OCI-LY1 (cell line): ENCODE measurements around the gene EXOC7.

Experiments used
- H2AFZ ChIP-seq: fragments of 200-600 bp; sonication (generic), shearing (Covaris generic); 2 replicates; pipeline ENCODE4 v1.6.0; 2014; ENCODE audit warnings: antibody characterized with exemption, mild to moderate bottlenecking, low read length
- H3F3A ChIP-seq: fragments of 200-600 bp; sonication (generic), shearing (Covaris generic); 2 replicates; pipeline ENCODE4 v1.6.0; 2014; ENCODE audit warnings: mild to moderate bottlenecking, antibody characterized with exemption, low read length, moderate library complexity; ENCODE audit not compliant: insufficient read depth
- H3K27ac ChIP-seq: fragments of 200-600 bp; sonication (generic); 2 replicates; pipeline ENCODE4 v1.5.1; 2014; ENCODE audit warnings: low read length, mixed run types, mild to moderate bottlenecking, low read depth; ENCODE audit not compliant: poor library complexity, severe bottlenecking
- H3K27me3 ChIP-seq: fragments of 200-600 bp; sonication (generic); 2 replicates; pipeline ENCODE4 v1.6.0; 2014; ENCODE audit warnings: antibody characterized with exemption, mild to moderate bottlenecking, low read length, moderate library complexity; ENCODE audit not compliant: insufficient read depth
- H3K36me3 ChIP-seq: fragments of 200-600 bp; sonication (generic); 2 replicates; pipeline ENCODE4 v1.6.1; 2014; ENCODE audit warnings: mild to moderate bottlenecking, antibody characterized with exemption, low read length, moderate library complexity, mixed read lengths; ENCODE audit not compliant: insufficient read depth
- H3K4me1 ChIP-seq: fragments of 200-600 bp; sonication (generic); 2 replicates; pipeline ENCODE4 v1.5.1; 2014; ENCODE audit warnings: mild to moderate bottlenecking, low read length, moderate library complexity; ENCODE audit not compliant: insufficient read depth, severe bottlenecking
- H3K4me2 ChIP-seq: fragments of 200-600 bp; sonication (generic), shearing (Covaris generic); 2 replicates; pipeline ENCODE4 v1.6.1; 2014; ENCODE audit warnings: low read length
- H3K4me3 ChIP-seq: fragments of 200-600 bp; sonication (generic); 2 replicates; pipeline ENCODE4 v1.5.1; 2014; ENCODE audit warnings: low read length, low read depth, mild to moderate bottlenecking, mixed read lengths; ENCODE audit not compliant: poor library complexity, severe bottlenecking
- H3K79me2 ChIP-seq: fragments of 200-600 bp; shearing (Covaris generic); 2 replicates; pipeline ENCODE4 v1.6.1; 2016; ENCODE audit warnings: mixed run types, low read length, mixed read lengths; ENCODE audit not compliant: insufficient read depth
- H3K9ac ChIP-seq: fragments of 200-600 bp; sonication (generic), shearing (Covaris generic); 2 replicates; pipeline ENCODE4 v1.6.1; 2014; ENCODE audit warnings: mild to moderate bottlenecking, low read length, mixed read lengths
- H3K9me2 ChIP-seq: fragments of 200-600 bp; sonication (generic), shearing (Covaris generic); 2 replicates; pipeline ENCODE4 v1.6.1; 2014; ENCODE audit warnings: low read depth, mild to moderate bottlenecking, low read length, mixed read lengths
- H3K9me3 ChIP-seq: fragments of 200-600 bp; shearing (Covaris generic); 2 replicates; pipeline ENCODE4 v1.6.1; 2014; ENCODE audit warnings: low read length, mixed read lengths
- H4K20me1 ChIP-seq: fragments of 200-600 bp; sonication (generic), shearing (Covaris generic); 2 replicates; pipeline ENCODE4 v1.6.0; 2016; ENCODE audit warnings: mild to moderate bottlenecking, low read length; ENCODE audit not compliant: insufficient read depth
- CTCF ChIP-seq: fragments of 200-600 bp; sonication (generic), shearing (Covaris generic); IDR thresholded peaks from 2 replicates; pipeline ENCODE4 v1.5.1; 2017; ENCODE audit warnings: mild to moderate bottlenecking, antibody characterized with exemption, low read length, moderate library complexity, mixed read lengths
- EZH2 ChIP-seq: fragments of 200-600 bp; sonication (generic), shearing (Covaris generic); IDR thresholded peaks from 2 replicates; pipeline ENCODE4 v1.8.0; 2017; ENCODE audit warnings: borderline replicate concordance, mixed run types, mild to moderate bottlenecking, antibody characterized with exemption, low read length, moderate library complexity, mixed read lengths

Gene EXOC7

GRCh38 chr17:76092526-76093413 lies 10.8 kb downstream of the EXOC7 start:
- no peak overlapping the region for H3K4me2 ChIP-seq
- H3K9ac ChIP-seq = no peak overlapping the region
- no peaks in the 10 kb centered on the region for H4K20me1 ChIP-seq
- H2AFZ ChIP-seq = no peak overlapping the region
- no peak overlapping the region for H3K4me3 ChIP-seq
- no peak for TF ChIP-seq CTCF
- TF ChIP-seq EZH2 = no peak
- H3K79me2 ChIP-seq = no peaks in the 10 kb centered on the region
- H3K27me3 ChIP-seq = no peaks in the 10 kb centered on the region
- no peaks in the 10 kb centered on the region for H3F3A ChIP-seq
- no peaks in the 10 kb centered on the region for H3K9me2 ChIP-seq
- peaks cover 67% of the 10 kb centered on the region for H3K36me3 ChIP-seq
- no peaks in the 10 kb centered on the region for H3K9me3 ChIP-seq
- no peaks in the 10 kb centered on the region for H3K4me1 ChIP-seq
- H3K27ac ChIP-seq = no peak overlapping the region

GRCh38 chr17:76091526-76092286 lies 11.9 kb downstream of the EXOC7 start:
- no peak overlapping the region for H3K27ac ChIP-seq
- TF ChIP-seq EZH2 (no peak), CTCF (no peak)
- no peaks in the 10 kb centered on the region for H4K20me1 ChIP-seq
- no peak overlapping the region for H3K4me2 ChIP-seq
- no peaks in the 10 kb centered on the region for H3K9me2 ChIP-seq
- no peaks in the 10 kb centered on the region for H3K27me3 ChIP-seq
- no peak overlapping the region for H3K9ac ChIP-seq
- H3K79me2 ChIP-seq = no peaks in the 10 kb centered on the region
- no peaks in the 10 kb centered on the region for H3K4me1 ChIP-seq
- no peak overlapping the region for H3K4me3 ChIP-seq
- peaks cover 56% of the 10 kb centered on the region for H3K36me3 ChIP-seq
- no peak overlapping the region for H2AFZ ChIP-seq
- H3F3A ChIP-seq = no peaks in the 10 kb centered on the region
- no peaks in the 10 kb centered on the region for H3K9me3 ChIP-seq

GRCh38 chr17:76090517-76091129 lies 13.0 kb downstream of the EXOC7 start:
- TF ChIP-seq EZH2 (no peak), CTCF (no peak)
- no peaks in the 10 kb centered on the region for H3F3A ChIP-seq
- H3K9me3 ChIP-seq = no peaks in the 10 kb centered on the region
- no peak overlapping the region for H3K4me3 ChIP-seq
- H3K4me2 ChIP-seq = no peak overlapping the region
- no peaks in the 10 kb centered on the region for H4K20me1 ChIP-seq
- H3K27ac ChIP-seq = no peak overlapping the region
- no peaks in the 10 kb centered on the region for H3K4me1 ChIP-seq
- no peaks in the 10 kb centered on the region for H3K27me3 ChIP-seq
- H3K36me3 ChIP-seq = peaks cover 54% of the 10 kb centered on the region
- no peaks in the 10 kb centered on the region for H3K9me2 ChIP-seq
- no peak overlapping the region for H2AFZ ChIP-seq
- H3K9ac ChIP-seq = no peak overlapping the region
- no peaks in the 10 kb centered on the region for H3K79me2 ChIP-seq
